Caco-2 (cell line): ENCODE data around the gene CRYBA1. TPM values are rescaled to one million over a fixed set of nuclear protein-coding genes. Genes with fewer than 3 reads are reported as not detected.

Source experiments
- BruUV-seq: library from RNA; stranded (reverse); fragments of 400-500 nt; replicated peaks from 2 replicates; lab custom pipeline; 2021; lab: Mats Ljungman, UMichigan
- CTCF ChIA-PET: fragments of 300-600 bp; sonication (Branson Sonifier 250); formaldehyde crosslinking; loops from one replicate; lab custom pipeline; 2022; ENCODE audit warnings: antibody characterized with exemption; lab: Charles Lee
- POLR2A ChIA-PET: fragments of 300-600 bp; sonication (Branson Sonifier 250); formaldehyde crosslinking; loops from one replicate; lab custom pipeline; 2022; ENCODE audit warnings: antibody characterized with exemption; lab: Charles Lee
- DNase-seq, 2 experiments: peaks; one replicate each; pipeline versions ENCODE4 v3.0.0 to v3.0.0-alpha.2; 2020 to 2022
- H3K27me3 ChIP-seq: replicated peaks from 2 replicates; pipeline ENCODE4 v1.6.0; 2011; ENCODE audit warnings: low read length; ENCODE audit not compliant: control insufficient read depth, insufficient read depth
- H3K36me3 ChIP-seq: 2 replicates; pipeline ENCODE4 v1.5.1; 2011; ENCODE audit warnings: low read length; ENCODE audit not compliant: control insufficient read depth, insufficient read depth
- H3K4me1 ChIP-seq: fragments of 250-450 bp; sonication (Bioruptor Pico); 2 replicates; pipeline ENCODE4 v1.5.1; 2020; ENCODE audit warnings: mild to moderate bottlenecking
- H3K4me3 ChIP-seq: 2 replicates; pipeline ENCODE4 v1.5.1; 2011; ENCODE audit warnings: low read depth, mild to moderate bottlenecking, control low read depth, low read length
- H3K9me3 ChIP-seq: fragments of 250-450 bp; sonication (Bioruptor Pico); 2 replicates; pipeline ENCODE4 v1.5.1; 2020; ENCODE audit warnings: mild to moderate bottlenecking, moderate library complexity
- H3K27ac Mint-ChIP-seq: one replicate; pipeline ENCODE4 v1.8.0; 2022; ENCODE audit warnings: mixed read lengths; ENCODE audit not compliant: unreplicated experiment
- H3K27me3 Mint-ChIP-seq: one replicate; pipeline ENCODE4 v1.8.0; 2022; ENCODE audit warnings: mixed read lengths; ENCODE audit not compliant: insufficient read depth, unreplicated experiment
- H3K36me3 Mint-ChIP-seq: one replicate; pipeline ENCODE4 v1.8.0; 2022; ENCODE audit warnings: mild to moderate bottlenecking, mixed read lengths; ENCODE audit not compliant: insufficient read depth, unreplicated experiment
- H3K4me1 Mint-ChIP-seq: one replicate; pipeline ENCODE4 v1.8.0; 2022; ENCODE audit warnings: low read depth, mixed read lengths; ENCODE audit not compliant: unreplicated experiment
- H3K4me3 Mint-ChIP-seq: one replicate; pipeline ENCODE4 v1.8.0; 2022; ENCODE audit warnings: mild to moderate bottlenecking, moderate library complexity, mixed read lengths; ENCODE audit not compliant: unreplicated experiment
- H3K9me3 Mint-ChIP-seq: one replicate; pipeline ENCODE4 v1.8.0; 2022; ENCODE audit warnings: mixed read lengths; ENCODE audit not compliant: unreplicated experiment
- CTCF ChIP-seq, 2 experiments: fragments of 200-600 bp in 1 of 2; IDR thresholded peaks; 1 replicate in 1 of 2; 2 replicates in 1 of 2; pipeline versions ENCODE4 v1.5.1 to v1.8.0; 2011 to 2022; ENCODE audit warnings: antibody characterized with exemption in 1 of 2, control low read depth in 1 of 2, inconsistent platforms in 1 of 2, low read depth in 1 of 2, low read length in 1 of 2, mild to moderate bottlenecking in 1 of 2, moderate library complexity in 1 of 2; ENCODE audit not compliant: insufficient read depth in 1 of 2, severe bottlenecking in 1 of 2, unreplicated experiment in 1 of 2
- intact Hi-C: fragments of 100-400 bp; cut with micrococcal nuclease; formaldehyde crosslinking; loops from one replicate; pipeline ENCODE4 v1.10.0; 2022; ENCODE audit not compliant: unreplicated experiment
- total RNA-seq: library from RNA; stranded (reverse); gene quantifications from 2 replicates; pipeline ENCODE4 v1.2.3, GENCODE V29; 2022

The CRYBA1 gene
- total RNA-seq, 1 experiment from 2014 or later, result not detected

- DNase-seq, result no peak
- Mint-ChIP-seq H3K36me3 (peaks cover 4% of the 10 kb centered on the region), H3K9me3 (no peaks in the 10 kb centered on the region), H3K4me1 (no peaks in the 10 kb centered on the region), H3K27ac (no peak overlapping the region), H3K27me3 (no peaks in the 10 kb centered on the region), H3K4me3 (no peak overlapping the region)
- ChIA-PET POLR2A (no interaction called here), CTCF (interaction anchor here (0.8 to 1.0 kb wide), 2 partner anchors 48 to 119 kb away, joined by 3 to 4 read pairs; no protein-coding TSS in a partner anchor)
- Histone ChIP-seq H3K4me3 (no peak overlapping the region), H3K36me3 (no peaks in the 10 kb centered on the region), H3K27me3 (no peaks in the 10 kb centered on the region), H3K9me3 (no peaks in the 10 kb centered on the region), H3K4me1 (no peaks in the 10 kb centered on the region)
- no TSS peak for BruUV-seq
- intact Hi-C loops, result loop anchor here (10.0 kb wide), 1 partner anchor 258 kb away; no protein-coding TSS in a partner anchor
- TF ChIP-seq CTCF (IDR thresholded peaks at IDR 0.05; ENCODE audit: insufficient read depth in 1 of 2, low read depth in 1 of 2, low read length in 1 of 2, severe bottlenecking in 1 of 2, unreplicated experiment in 1 of 2), result no peak
These were observed 3.9 kb upstream of the CRYBA1 start for GRCh38 chr17:29242790-29243189.

GRCh38 chr17:29243792-29244191, 2.9 kb upstream of the CRYBA1 start:
- Histone ChIP-seq H3K4me1 (no peaks in the 10 kb centered on the region), H3K4me3 (no peak overlapping the region), H3K9me3 (no peaks in the 10 kb centered on the region), H3K36me3 (no peaks in the 10 kb centered on the region), H3K27me3 (no peaks in the 10 kb centered on the region)
- Mint-ChIP-seq H3K9me3 (no peaks in the 10 kb centered on the region), H3K4me3 (no peak overlapping the region), H3K4me1 (no peaks in the 10 kb centered on the region), H3K27ac (no peak overlapping the region), H3K36me3 (peaks cover 4% of the 10 kb centered on the region), H3K27me3 (no peaks in the 10 kb centered on the region)
- intact Hi-C loops, result loop anchor here (10.0 kb wide), 1 partner anchor 259 kb away; no protein-coding TSS in a partner anchor
- no TSS peak for BruUV-seq
- TF ChIP-seq CTCF (IDR thresholded peaks at IDR 0.05; ENCODE audit: insufficient read depth in 1 of 2, low read depth in 1 of 2, low read length in 1 of 2, severe bottlenecking in 1 of 2, unreplicated experiment in 1 of 2), result peak; percentile 51 to 67
- ChIA-PET CTCF (interaction anchor here (0.6 to 1.3 kb wide), 7 partner anchors 8 to 352 kb away, joined by 3 to 9 read pairs (median 4); no protein-coding TSS in a partner anchor), POLR2A (interaction anchor here (0.6 kb wide), 1 partner anchor 16 kb away, joined by 6 read pairs; no protein-coding TSS in a partner anchor)
- DNase-seq, result peak in 1 of 2 experiments; percentile 35

GRCh38 chr17:29245401-29245800, 1.3 kb upstream of the CRYBA1 start:
- intact Hi-C loops, result loop anchor here (10.0 kb wide), 1 partner anchor 261 kb away; no protein-coding TSS in a partner anchor
- POLR2A ChIA-PET, result no interaction called here
- Mint-ChIP-seq H3K36me3 (peaks cover 4% of the 10 kb centered on the region), H3K4me1 (no peaks in the 10 kb centered on the region), H3K4me3 (no peak overlapping the region), H3K27me3 (no peaks in the 10 kb centered on the region), H3K9me3 (no peaks in the 10 kb centered on the region), H3K27ac (no peak overlapping the region)
- no peaks in the 10 kb centered on the region for H3K9me3 ChIP-seq
- no peaks in the 10 kb centered on the region for H3K36me3 ChIP-seq
- TF ChIP-seq CTCF (IDR thresholded peaks at IDR 0.05; ENCODE audit: insufficient read depth in 1 of 2, low read depth in 1 of 2, low read length in 1 of 2, severe bottlenecking in 1 of 2, unreplicated experiment in 1 of 2), result no peak
- no peak for DNase-seq
- no peaks in the 10 kb centered on the region for H3K4me1 ChIP-seq
- CTCF ChIA-PET, result no interaction called here
- H3K4me3 ChIP-seq, result no peak overlapping the region
- H3K27me3 ChIP-seq, result no peaks in the 10 kb centered on the region
- BruUV-seq, result no TSS peak
